CD4-positive, alpha-beta T cell treated with Interleukin-6 at 100 ng/mL for 8 hours (primary cell): ENCODE data around the gene SAT1.
A peak's percentile ranks its signal among the peaks of the same experiment; 100 is the strongest.
"Not testable (repeated sequence)": the region's sequence is repeated elsewhere in the genome, so short reads cannot be mapped to it uniquely, and the experiment has no call there.

Experiments
- DNase-seq: peaks from one replicate; pipeline ENCODE4 v3.0.0-alpha.2; 2020; ENCODE audit warnings: mixed read lengths, low spot score

Gene SAT1

GRCh38 chrX:23782863-23783588, at the start of gene SAT1:
Gene SAT1 (plus strand): TSS chrX:23783173. CDS start chrX:23783352, 179 bp downstream.
- DNase-seq = peak; percentile 93

- no peak for DNase-seq
These were observed 46.9 kb upstream of the SAT1 start for GRCh38 chrX:23736030-23736429.

GRCh38 chrX:23737413-23737812, 45.6 kb upstream of the SAT1 start:
- no peak for DNase-seq

- DNase-seq = no peak
These were observed 40.7 kb upstream of the SAT1 start for GRCh38 chrX:23742174-23742696.

GRCh38 chrX:23742697-23743622, 40.0 kb upstream of the SAT1 start, which contains the start of gene ACOT9:
Gene ACOT9 (minus strand): TSS chrX:23743276. CDS start chrX:23743144, 132 bp downstream.
- DNase-seq = peak; percentile 53

GRCh38 chrX:23743623-23743971, 39.4 kb upstream of the SAT1 start:
- not testable (repeated sequence) for DNase-seq

- DNase-seq = no peak
These were observed 37.2 kb upstream of the SAT1 start for GRCh38 chrX:23745786-23746185.

GRCh38 chrX:23749129-23749528, 33.8 kb upstream of the SAT1 start:
- no peak for DNase-seq

- DNase-seq = no peak
These were observed 33.4 kb upstream of the SAT1 start for GRCh38 chrX:23749576-23749975.

GRCh38 chrX:23752740-23753415, 30.1 kb upstream of the SAT1 start:
- no peak for DNase-seq

GRCh38 chrX:23754664-23755063, 28.3 kb upstream of the SAT1 start:
- no peak for DNase-seq

GRCh38 chrX:23756165-23756564, 26.8 kb upstream of the SAT1 start:
- DNase-seq = peak; percentile 69

GRCh38 chrX:23759821-23760220, 23.2 kb upstream of the SAT1 start:
- no peak for DNase-seq

GRCh38 chrX:23764188-23764984, 18.6 kb upstream of the SAT1 start:
- no peak for DNase-seq

- DNase-seq = no peak
These were observed 17.5 kb upstream of the SAT1 start for GRCh38 chrX:23765449-23765848.

GRCh38 chrX:23765868-23766267, 17.1 kb upstream of the SAT1 start:
- no peak for DNase-seq

- no peak for DNase-seq
These were observed 16.1 kb upstream of the SAT1 start for GRCh38 chrX:23766650-23767551.

- no peak for DNase-seq
These were observed 12.8 kb upstream of the SAT1 start for GRCh38 chrX:23770142-23770541.

GRCh38 chrX:23771086-23771485, 11.9 kb upstream of the SAT1 start:
- DNase-seq = not testable (repeated sequence)

- peak; percentile 64 for DNase-seq
These were observed 9.3 kb upstream of the SAT1 start for GRCh38 chrX:23773601-23774175.
